SK-N-MC (cell line): ENCODE results near the gene FAM177A1.

ENCODE experiments used
- EZH2 ChIP-seq: fragments of 200-600 bp; sonication (generic); IDR thresholded peaks from one replicate; pipeline ENCODE4 v1.6.1; 2017; ENCODE audit warnings: antibody characterized with exemption
- POLR2AphosphoS5 ChIP-seq: IDR thresholded peaks from 2 replicates; pipeline ENCODE4 v1.6.1; 2012; ENCODE audit warnings: mild to moderate bottlenecking, low read depth, low read length, borderline replicate concordance

- TF ChIP-seq POLR2AphosphoS5 (no peak), EZH2 (no peak)
Observed at GRCh38 chr14:35044939-35045797, 904 bp upstream of the FAM177A1 start.
